BJ (cell line): ENCODE results near the gene TMEM92. TPM values are rescaled to one million over a fixed set of nuclear protein-coding genes. Genes with fewer than 3 reads are reported as not detected.
A peak's percentile ranks its signal among the peaks of the same experiment; 100 is the strongest.

Experiments
- CTCF ChIA-PET: fragments of 350-600 bp; formaldehyde crosslinking; extraction: SDS; loops from one replicate; lab custom pipeline; 2021; ENCODE audit warnings: antibody characterized with exemption, inconsistent platforms; lab: Yijun Ruan, JAX
- POLR2A ChIA-PET: fragments of 300-600 bp; sonication (Branson Sonifier 250); formaldehyde crosslinking; extraction: SDS; loops from one replicate; lab custom pipeline; 2021; ENCODE audit warnings: antibody characterized with exemption; lab: Charles Lee
- DNase-seq: peaks from one replicate; pipeline ENCODE4 v3.0.0-alpha.2; 2011; ENCODE audit warnings: low read depth
- H3K27me3 ChIP-seq: 2 replicates; pipeline ENCODE4 v1.6.0; 2011; ENCODE audit warnings: low read length; ENCODE audit not compliant: control insufficient read depth, insufficient read depth
- H3K36me3 ChIP-seq: 2 replicates; pipeline ENCODE4 v1.5.1; 2011; ENCODE audit warnings: low read length; ENCODE audit not compliant: control insufficient read depth, insufficient read depth
- H3K4me3 ChIP-seq: 2 replicates; pipeline ENCODE4 v1.5.1; 2011; ENCODE audit warnings: low read depth, mild to moderate bottlenecking, control low read depth, low read length
- polyA minus RNA-seq: library from RNA; depleted of rRNA, polyadenylated mRNA; stranded (reverse); fragments of >200 nt; gene quantifications from 2 replicates; pipeline ENCODE4 v1.2.3, GENCODE V29; 2011; rRNA and poly(A)+ RNA removed
- polyA plus RNA-seq: library from polyadenylated mRNA; depleted of rRNA; stranded (reverse); fragments of >200 nt; gene quantifications from 2 replicates; pipeline ENCODE4 v1.2.3, GENCODE V29; 2011; rRNA removed
- TF ChIP-seq, protein P1 (sequence below): IDR thresholded peaks from 2 replicates; pipeline ENCODE4 v1.5.1; 2011; ENCODE audit warnings: low read depth, mild to moderate bottlenecking, control low read depth, inconsistent platforms, low read length, moderate library complexity; ENCODE audit not compliant: insufficient read depth

TMEM92 gene
- 0.58 and 0.67 TPM in 2 replicates for polyA plus RNA-seq
- polyA minus RNA-seq = 0.10 and 0.33 TPM in 2 replicates

DNA sequence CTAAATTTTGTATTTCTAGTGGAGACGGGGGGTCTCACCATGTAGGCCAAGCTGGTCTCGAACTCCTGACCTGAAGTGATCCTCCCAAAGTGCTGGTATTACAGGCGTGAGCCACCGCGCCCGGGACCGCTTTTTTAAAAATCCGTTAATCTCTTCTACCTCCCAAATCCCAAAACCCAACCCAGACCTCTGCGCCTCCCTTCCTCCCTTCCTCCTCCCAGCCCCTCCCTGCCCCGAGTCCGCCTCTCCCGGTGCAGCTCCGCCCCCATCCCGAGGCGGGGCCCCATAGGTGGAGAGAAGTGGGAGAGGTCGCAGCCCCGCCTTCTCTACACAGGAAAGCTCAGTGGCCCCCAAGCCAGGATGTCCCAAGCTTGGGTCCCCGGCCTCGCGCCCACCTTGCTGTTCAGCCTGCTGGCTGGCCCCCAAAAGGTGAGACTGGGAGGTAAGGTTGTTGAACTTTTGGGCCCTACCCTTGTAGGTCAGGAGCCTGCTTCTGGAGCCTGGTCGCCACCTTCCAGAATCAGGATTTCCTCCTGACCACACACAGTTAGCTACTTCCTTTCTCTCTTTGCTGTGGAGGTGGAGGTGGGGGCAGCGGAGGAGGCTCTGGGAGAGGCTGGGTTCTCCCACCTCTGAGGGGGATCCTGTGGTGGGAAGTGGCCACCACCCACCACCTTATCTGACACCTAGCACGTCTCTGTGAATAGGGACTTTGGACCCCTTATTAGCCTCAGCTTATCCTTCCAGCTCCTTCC lies at the start of gene TMEM92:
TMEM92 (plus strand) TSS at position 325 of the 755 bp plus-strand sequence; CDS start at position 361, 36 bp downstream.
- peak within 1 kb of the TSS; percentile 51 for H3K4me3 ChIP-seq
- TF ChIP-seq, protein P1, sequence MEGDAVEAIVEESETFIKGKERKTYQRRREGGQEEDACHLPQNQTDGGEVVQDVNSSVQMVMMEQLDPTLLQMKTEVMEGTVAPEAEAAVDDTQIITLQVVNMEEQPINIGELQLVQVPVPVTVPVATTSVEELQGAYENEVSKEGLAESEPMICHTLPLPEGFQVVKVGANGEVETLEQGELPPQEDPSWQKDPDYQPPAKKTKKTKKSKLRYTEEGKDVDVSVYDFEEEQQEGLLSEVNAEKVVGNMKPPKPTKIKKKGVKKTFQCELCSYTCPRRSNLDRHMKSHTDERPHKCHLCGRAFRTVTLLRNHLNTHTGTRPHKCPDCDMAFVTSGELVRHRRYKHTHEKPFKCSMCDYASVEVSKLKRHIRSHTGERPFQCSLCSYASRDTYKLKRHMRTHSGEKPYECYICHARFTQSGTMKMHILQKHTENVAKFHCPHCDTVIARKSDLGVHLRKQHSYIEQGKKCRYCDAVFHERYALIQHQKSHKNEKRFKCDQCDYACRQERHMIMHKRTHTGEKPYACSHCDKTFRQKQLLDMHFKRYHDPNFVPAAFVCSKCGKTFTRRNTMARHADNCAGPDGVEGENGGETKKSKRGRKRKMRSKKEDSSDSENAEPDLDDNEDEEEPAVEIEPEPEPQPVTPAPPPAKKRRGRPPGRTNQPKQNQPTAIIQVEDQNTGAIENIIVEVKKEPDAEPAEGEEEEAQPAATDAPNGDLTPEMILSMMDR = no peak
- ChIA-PET CTCF (interaction anchor here (0.7 to 18.7 kb wide), 12 partner anchors 13 to 122 kb away, joined by 3 to 515 read pairs (median 17); partner anchors contain the start of gene COL1A1), POLR2A (interaction anchor here (0.6 to 11.4 kb wide), 2 partner anchors 72 to 91 kb away, joined by 3 to 286 read pairs; partner anchors contain the start of gene COL1A1)
- no peak for DNase-seq
- H3K27me3 ChIP-seq = no peaks in the 10 kb centered on the region
- H3K36me3 ChIP-seq = no peaks in the 10 kb centered on the region

DNA sequence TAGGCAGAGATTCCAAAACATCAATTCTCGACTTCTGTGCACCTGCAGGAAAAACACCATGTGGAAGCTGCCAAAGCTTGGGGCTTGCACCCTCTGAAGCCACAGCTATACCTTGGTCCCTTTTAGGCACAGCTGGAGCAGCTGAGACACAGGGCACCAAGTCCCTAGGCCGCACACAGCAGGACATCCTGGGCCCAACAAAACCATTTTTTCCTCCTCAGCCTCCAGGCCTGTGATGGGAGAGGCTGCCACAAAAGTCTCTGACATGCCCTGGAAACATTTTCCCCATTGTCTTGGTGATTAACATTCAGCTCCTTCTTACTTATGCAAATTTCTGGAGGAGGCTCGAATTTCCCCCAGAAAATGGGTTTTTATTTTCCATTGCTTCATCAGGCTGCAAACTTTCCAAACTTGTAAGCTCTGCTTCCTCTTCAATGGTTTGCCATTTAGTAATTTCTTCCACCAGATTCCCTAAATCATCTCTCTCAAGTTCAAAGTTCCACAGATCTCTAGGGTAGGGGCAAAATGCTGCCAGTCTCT lies 48.5 kb upstream of the TMEM92 start:
- TF ChIP-seq, protein P1 = no peak
- CTCF ChIA-PET = interaction anchor here (1.3 kb wide), 1 partner anchor 13 kb away, joined by 5 read pairs; no protein-coding TSS in a partner anchor
- Histone ChIP-seq H3K27me3 (no peaks in the 10 kb centered on the region), H3K36me3 (no peaks in the 10 kb centered on the region), H3K4me3 (no peak overlapping the region)
- DNase-seq = no peak
- POLR2A ChIA-PET = interaction anchor here (0.6 kb wide), 1 partner anchor 18 kb away, joined by 4 read pairs; no protein-coding TSS in a partner anchor

DNA sequence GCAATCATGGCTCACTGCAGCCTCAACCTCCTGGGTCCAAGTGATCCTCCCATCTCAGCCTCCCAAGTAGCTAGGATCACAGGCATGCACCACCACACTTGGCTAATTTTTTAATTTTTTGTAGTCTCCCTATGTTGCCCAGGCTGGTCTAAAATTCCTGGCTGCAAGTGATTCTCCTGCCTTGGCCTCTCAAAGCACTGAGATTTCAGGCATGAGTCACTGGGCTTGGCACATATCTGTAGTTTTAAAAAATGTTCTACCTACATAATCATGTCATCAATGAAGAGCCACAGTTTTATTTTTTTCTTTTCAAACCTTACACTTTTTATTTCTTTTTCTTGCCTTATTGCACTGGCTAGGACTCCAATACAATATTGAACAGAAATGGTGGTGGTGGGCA lies 39.7 kb upstream of the TMEM92 start:
- Histone ChIP-seq H3K27me3 (no peaks in the 10 kb centered on the region; the same call in 1 of the 2 replicates), H3K4me3 (no peak overlapping the region), H3K36me3 (no peaks in the 10 kb centered on the region)
- POLR2A ChIA-PET = no interaction called here
- TF ChIP-seq, protein P1 = no peak
- DNase-seq = no peak
- CTCF ChIA-PET = no interaction called here

DNA sequence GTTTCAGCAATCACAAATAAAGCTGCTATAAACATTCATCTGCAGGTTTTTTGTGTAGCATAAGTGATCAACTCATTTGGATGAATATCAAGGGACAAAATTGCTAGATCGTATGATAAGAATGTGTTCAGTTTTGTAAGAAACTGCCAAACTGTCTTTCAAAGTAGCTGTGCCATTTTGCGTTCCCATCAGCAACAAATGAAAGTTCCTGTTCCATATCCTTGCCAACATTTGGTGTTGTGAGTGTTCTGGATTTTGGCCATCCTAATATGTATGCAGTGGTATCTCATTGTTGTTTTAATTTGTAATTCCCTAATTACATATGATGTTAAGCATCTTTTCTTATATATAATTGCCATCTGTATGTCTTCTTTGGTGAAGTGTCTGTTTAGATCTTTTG lies 36.4 kb upstream of the TMEM92 start:
- DNase-seq = no peak
- Histone ChIP-seq H3K4me3 (no peak overlapping the region), H3K27me3 (no peaks in the 10 kb centered on the region; the same call in 1 of the 2 replicates), H3K36me3 (no peaks in the 10 kb centered on the region)
- ChIA-PET CTCF (interaction anchor here (1.1 to 1.6 kb wide), 2 partner anchors 12 to 18 kb away, joined by 3 to 5 read pairs; no protein-coding TSS in a partner anchor), POLR2A (interaction anchor here (0.6 kb wide), 1 partner anchor 29 kb away, joined by 4 read pairs; no protein-coding TSS in a partner anchor)
- TF ChIP-seq, protein P1 = no peak
